Breast epithelium (tissue), 4 donors: ENCODE data around the gene CDH23. TPM values are rescaled to one million over a fixed set of nuclear protein-coding genes. Genes with fewer than 3 reads are reported as not detected.

ENCODE experiments used
- DNase-seq, 2 donors: peaks; one replicate each; pipeline ENCODE4 v3.0.0-alpha.2; 2019; ENCODE audit warnings: low spot score in 2 of 2
- H3K27ac ChIP-seq, 2 donors: fragments of 200-600 bp; sonication (generic) in 1 of 2; one replicate each; pipeline ENCODE4 v1.5.1; 2016 to 2019; ENCODE audit warnings: mild to moderate bottlenecking in 1 of 2
- H3K27me3 ChIP-seq, 2 donors: fragments of 200-600 bp; sonication (generic) in 1 of 2; one replicate each; pipeline versions ENCODE4 v1.5.1 to v1.6.0; 2017 to 2019; ENCODE audit warnings: control low read depth in 1 of 2, mild to moderate bottlenecking in 1 of 2
- H3K36me3 ChIP-seq: fragments of 200-600 bp; one replicate; pipeline ENCODE4 v1.5.1; 2019
- H3K4me1 ChIP-seq, 2 donors: fragments of 200-600 bp; sonication (generic); one replicate each; pipeline ENCODE4 v1.5.1; 2016 to 2019; ENCODE audit warnings: control low read depth in 1 of 2
- H3K4me3 ChIP-seq, 3 donors: fragments of 200-600 bp; sonication (generic); 1 replicate in 2 of 3; 2 replicates in 1 of 3; pipeline ENCODE4 v1.5.1; 2016 to 2019; ENCODE audit warnings: mild to moderate bottlenecking in 3 of 3, moderate library complexity in 2 of 3
- H3K9me3 ChIP-seq, 2 donors: fragments of 200-600 bp; sonication (generic) in 1 of 2; one replicate each; pipeline ENCODE4 v1.5.1; 2016 to 2019; ENCODE audit warnings: control low read depth in 1 of 2
- CTCF ChIP-seq, 3 donors: fragments of 450-650 bp; IDR thresholded peaks; one replicate each; pipeline ENCODE4 v1.5.1; 2016 to 2017; ENCODE audit warnings: antibody characterized with exemption in 3 of 3, mild to moderate bottlenecking in 3 of 3, moderate library complexity in 3 of 3
- POLR2A ChIP-seq: fragments of 450-650 bp; IDR thresholded peaks from one replicate; pipeline ENCODE4 v1.6.1; 2016; ENCODE audit warnings: antibody characterized with exemption, mild to moderate bottlenecking, moderate library complexity
- POLR2AphosphoS5 ChIP-seq, 3 donors: sonication (generic); formaldehyde crosslinking; IDR thresholded peaks; one replicate each; pipeline ENCODE4 v1.6.1; 2017; ENCODE audit warnings: antibody characterized with exemption in 3 of 3
- intact Hi-C: fragments of 100-400 bp; cut with DNase I; formaldehyde crosslinking; loops from one replicate; pipeline ENCODE4 v1.15.1; 2023; ENCODE audit warnings: low total_unique reads
- total RNA-seq, 3 donors: library from RNA; depleted of rRNA; stranded (reverse); fragments of >200 nt; gene quantifications; one replicate each; pipeline ENCODE4 v1.1.0, GENCODE V29; 2016

The CDH23 gene
- total RNA-seq, 3 donors from 2014 or later: 8.5 to 13.8 (median 11.6) TPM

- no peak for TF ChIP-seq POLR2AphosphoS5 (IDR thresholded peaks at IDR 0.05)
- no peak for TF ChIP-seq CTCF (IDR thresholded peaks at IDR 0.05)
- TF ChIP-seq POLR2A: no peak
- Histone ChIP-seq H3K27ac (no peak overlapping the region), H3K4me1 (no peaks in the 10 kb centered on the region), H3K9me3 (peaks cover 0 to 5% of the 10 kb centered on the region in 2 donors), H3K27me3 (no peaks in the 10 kb centered on the region), H3K4me3 (no peak overlapping the region), H3K36me3 (no peaks in the 10 kb centered on the region)
- no peak for DNase-seq
- intact Hi-C loops: loop anchor here (5.0 kb wide), 1 partner anchor 773 kb away; no protein-coding TSS in a partner anchor
These were observed 97.8 kb downstream of the CDH23 start for GRCh38 chr10:71494476-71494875.

- no peaks in the 10 kb centered on the region for H3K36me3 ChIP-seq
- no peak overlapping the region for H3K4me3 ChIP-seq
- no peaks in the 10 kb centered on the region for H3K27me3 ChIP-seq
- no peak overlapping the region for H3K27ac ChIP-seq
- DNase-seq: no peak
- H3K9me3 ChIP-seq: peaks cover 0 to under 1% of the 10 kb centered on the region in 2 donors
- intact Hi-C loops: loop anchor here (5.0 kb wide), 1 partner anchor 772 kb away; no protein-coding TSS in a partner anchor
- TF ChIP-seq CTCF (IDR thresholded peaks at IDR 0.05) (no peak), POLR2A (no peak), POLR2AphosphoS5 (IDR thresholded peaks at IDR 0.05) (no peak)
- H3K4me1 ChIP-seq: no peaks in the 10 kb centered on the region
These were observed 98.3 kb downstream of the CDH23 start for GRCh38 chr10:71494980-71495381.

- intact Hi-C loops: no loop called here
- no peaks in the 10 kb centered on the region for H3K27me3 ChIP-seq
- H3K9me3 ChIP-seq: no peaks in the 10 kb centered on the region
- H3K4me3 ChIP-seq: no peak overlapping the region
- DNase-seq: no peak
- H3K27ac ChIP-seq: no peak overlapping the region
- TF ChIP-seq POLR2AphosphoS5 (IDR thresholded peaks at IDR 0.05): no peak
- TF ChIP-seq CTCF (IDR thresholded peaks at IDR 0.05): no peak
- no peak for TF ChIP-seq POLR2A
- no peaks in the 10 kb centered on the region for H3K36me3 ChIP-seq
- H3K4me1 ChIP-seq: no peaks in the 10 kb centered on the region
These were observed 100.4 kb downstream of the CDH23 start for GRCh38 chr10:71496927-71497762.

GRCh38 chr10:71497763-71498326 lies 101.1 kb downstream of the CDH23 start:
- H3K4me1 ChIP-seq: no peaks in the 10 kb centered on the region
- H3K9me3 ChIP-seq: no peaks in the 10 kb centered on the region
- no peak for DNase-seq
- no peak overlapping the region for H3K4me3 ChIP-seq
- TF ChIP-seq POLR2A (no peak), CTCF (IDR thresholded peaks at IDR 0.05) (no peak), POLR2AphosphoS5 (IDR thresholded peaks at IDR 0.05) (no peak)
- no peaks in the 10 kb centered on the region for H3K27me3 ChIP-seq
- no peaks in the 10 kb centered on the region for H3K36me3 ChIP-seq
- intact Hi-C loops: no loop called here
- H3K27ac ChIP-seq: no peak overlapping the region

- no peak overlapping the region for H3K4me3 ChIP-seq
- TF ChIP-seq POLR2A (no peak), POLR2AphosphoS5 (IDR thresholded peaks at IDR 0.05) (no peak), CTCF (IDR thresholded peaks at IDR 0.05) (no peak)
- DNase-seq: no peak
- no peaks in the 10 kb centered on the region for H3K9me3 ChIP-seq
- intact Hi-C loops: no loop called here
- no peaks in the 10 kb centered on the region for H3K4me1 ChIP-seq
- H3K27ac ChIP-seq: no peak overlapping the region
- no peaks in the 10 kb centered on the region for H3K27me3 ChIP-seq
- no peaks in the 10 kb centered on the region for H3K36me3 ChIP-seq
These were observed 104.7 kb downstream of the CDH23 start for GRCh38 chr10:71501402-71501801.
